Pancreas (tissue), 10 donors: Measurements from ENCODE around the gene SAP25. TPM values are rescaled to one million over a fixed set of nuclear protein-coding genes. Genes with fewer than 3 reads are reported as not detected.

Experiments
- ATAC-seq, 4 donors: fragments of 200-7000 bp; cut with Tn5 transposase; one replicate each; pipeline versions ENCODE4 v1.8.0 to v1.9.1; 2020; ENCODE audit warnings: mild to moderate bottlenecking in 4 of 4, moderate library complexity in 4 of 4
- DNase-seq, 6 donors: peaks; one replicate each; pipeline ENCODE4 v3.0.0-alpha.2; 2020
- FAIRE-seq: peaks from 2 replicates; lab custom pipeline; 2012; peaks lifted over from hg19 to GRCh38; lab: Jason Lieb, UNC
- H3K27ac ChIP-seq, 4 donors: fragments of 200-600 bp; sonication (generic); 1 replicate in 3 of 4; 2 replicates in 1 of 4; pipeline versions ENCODE4 v1.5.0 to v1.8.0; 2020
- H3K27me3 ChIP-seq, 4 donors: fragments of 200-600 bp; one replicate each; pipeline ENCODE4 v1.8.0; 2021
- H3K36me3 ChIP-seq, 3 donors: fragments of 200-600 bp; sonication (generic) in 1 of 3; one replicate each; pipeline versions ENCODE4 v1.5.0 to v1.8.0; 2020 to 2021
- H3K4me1 ChIP-seq, 3 donors: fragments of 200-600 bp; one replicate each; pipeline ENCODE4 v1.8.0; 2021
- H3K4me3 ChIP-seq, 4 donors: fragments of 200-600 bp; sonication (generic) in 2 of 4; one replicate each; pipeline versions ENCODE4 v1.5.0 to v1.8.0; 2020 to 2021
- H3K9me3 ChIP-seq, 4 donors: fragments of 200-600 bp; one replicate each; pipeline ENCODE4 v1.8.0; 2021
- WGBS, 2 donors: extraction: QIAGEN DNeasy Blood & Tissue Kit; methylation state at CpG; one replicate each; pipeline ENCODE4 v1.1.7; 2013; 5-methylcytosine and 5-hydroxymethylcytosine counted together
- intact Hi-C, 3 donors: fragments of 100-400 bp; cut with DNase I; formaldehyde crosslinking; loops; one replicate each; pipeline versions ENCODE4 v1.11.1 to v1.14.2; 2022
- polyA plus RNA-seq, 2 donors: library from polyadenylated mRNA; stranded (reverse); fragments of 200-250 nt; gene quantifications; one replicate each; pipeline ENCODE4 v1.2.3, GENCODE V29; 2013
- total RNA-seq, 6 donors: library from RNA; stranded (reverse); fragmentation: NEBNext Ultra II Directional in 4 of 6; extraction: Animal tissue kit (Norgen Biotek cat#: 25700) in 4 of 6; gene quantifications; one replicate each; pipeline versions ENCODE4 v1.2.1 to v1.2.4, GENCODE V29; 2021 to 2023
- TF ChIP-seq, protein P1 (sequence below), 4 donors: fragments of 200-600 bp; sonication (generic) in 3 of 4; IDR thresholded peaks; one replicate each; pipeline versions ENCODE4 v1.5.0 to v1.8.0; 2021; ENCODE audit warnings: antibody characterized with exemption in 4 of 4
- donor health status: healthy with polysubstance abuse.
- donor health status: DM: no; HTN: no; CAD: no; lungs with moderate emphysema.
- donor health status: DM: no; HTN: no; CAD: no.
- donor health status: control.
- donor health status: control.
- donor health status: Bipolar disorder and iron deficiency.
- donor health status: DM: yes; HTN: yes; CAD: no.
- donor health status: DM: no; HTN: no; CAD: no.
- donor health status: DM: no; HTN: no; CAD: no.
- donor health status: DM: yes; HTN: yes; CAD: no.

The SAP25 gene
- total and polyA plus RNA-seq, 8 donors, result 0.39 to 17.8 (median 2.6) TPM

DNA sequence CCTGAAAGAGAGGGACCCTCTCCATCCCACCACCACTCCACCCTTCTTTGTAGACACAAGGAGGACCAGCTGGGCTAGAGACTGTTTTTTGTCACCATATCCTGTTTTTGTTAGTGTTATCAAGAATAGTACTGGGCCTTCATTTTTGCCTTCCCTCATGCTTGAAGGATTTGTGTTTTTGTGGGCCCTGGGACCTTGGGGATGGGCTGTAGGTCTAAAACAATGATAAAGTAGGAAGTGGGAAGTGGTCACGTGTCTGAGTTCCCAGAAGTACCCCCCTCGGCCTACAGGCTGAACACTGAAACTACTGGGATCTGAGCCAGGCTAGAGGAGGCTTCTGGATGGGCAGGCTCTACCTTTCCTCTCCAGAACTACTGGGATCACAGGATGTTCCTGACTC, 25.8 kb downstream of the SAP25 start:
- FAIRE-seq (no peak), ATAC-seq (peak in 2 of 4 donors; percentile 13 to 17), DNase-seq (peak in 1 of 6 donors; percentile 44)
- H3K4me1 ChIP-seq, result peaks cover 33 to 66% (median 64%) of the 10 kb centered on the region in 3 donors
- intact Hi-C loops, result no loop called here
- no peak overlapping the region for H3K4me3 ChIP-seq
- H3K27me3 ChIP-seq, result no peaks in the 10 kb centered on the region
- TF ChIP-seq, protein P1, sequence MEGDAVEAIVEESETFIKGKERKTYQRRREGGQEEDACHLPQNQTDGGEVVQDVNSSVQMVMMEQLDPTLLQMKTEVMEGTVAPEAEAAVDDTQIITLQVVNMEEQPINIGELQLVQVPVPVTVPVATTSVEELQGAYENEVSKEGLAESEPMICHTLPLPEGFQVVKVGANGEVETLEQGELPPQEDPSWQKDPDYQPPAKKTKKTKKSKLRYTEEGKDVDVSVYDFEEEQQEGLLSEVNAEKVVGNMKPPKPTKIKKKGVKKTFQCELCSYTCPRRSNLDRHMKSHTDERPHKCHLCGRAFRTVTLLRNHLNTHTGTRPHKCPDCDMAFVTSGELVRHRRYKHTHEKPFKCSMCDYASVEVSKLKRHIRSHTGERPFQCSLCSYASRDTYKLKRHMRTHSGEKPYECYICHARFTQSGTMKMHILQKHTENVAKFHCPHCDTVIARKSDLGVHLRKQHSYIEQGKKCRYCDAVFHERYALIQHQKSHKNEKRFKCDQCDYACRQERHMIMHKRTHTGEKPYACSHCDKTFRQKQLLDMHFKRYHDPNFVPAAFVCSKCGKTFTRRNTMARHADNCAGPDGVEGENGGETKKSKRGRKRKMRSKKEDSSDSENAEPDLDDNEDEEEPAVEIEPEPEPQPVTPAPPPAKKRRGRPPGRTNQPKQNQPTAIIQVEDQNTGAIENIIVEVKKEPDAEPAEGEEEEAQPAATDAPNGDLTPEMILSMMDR (IDR thresholded peaks at IDR 0.05), result no peak
- WGBS, 2 donors, result 32 to 40% methylated on average over 2 of the region's 2 CpGs
- H3K27ac ChIP-seq, result peak overlapping the region; percentile 80 to 95 (median 90)
- H3K9me3 ChIP-seq, result no peaks in the 10 kb centered on the region
- peaks cover 0 to 16% (median 2%) of the 10 kb centered on the region in 3 donors for H3K36me3 ChIP-seq

DNA sequence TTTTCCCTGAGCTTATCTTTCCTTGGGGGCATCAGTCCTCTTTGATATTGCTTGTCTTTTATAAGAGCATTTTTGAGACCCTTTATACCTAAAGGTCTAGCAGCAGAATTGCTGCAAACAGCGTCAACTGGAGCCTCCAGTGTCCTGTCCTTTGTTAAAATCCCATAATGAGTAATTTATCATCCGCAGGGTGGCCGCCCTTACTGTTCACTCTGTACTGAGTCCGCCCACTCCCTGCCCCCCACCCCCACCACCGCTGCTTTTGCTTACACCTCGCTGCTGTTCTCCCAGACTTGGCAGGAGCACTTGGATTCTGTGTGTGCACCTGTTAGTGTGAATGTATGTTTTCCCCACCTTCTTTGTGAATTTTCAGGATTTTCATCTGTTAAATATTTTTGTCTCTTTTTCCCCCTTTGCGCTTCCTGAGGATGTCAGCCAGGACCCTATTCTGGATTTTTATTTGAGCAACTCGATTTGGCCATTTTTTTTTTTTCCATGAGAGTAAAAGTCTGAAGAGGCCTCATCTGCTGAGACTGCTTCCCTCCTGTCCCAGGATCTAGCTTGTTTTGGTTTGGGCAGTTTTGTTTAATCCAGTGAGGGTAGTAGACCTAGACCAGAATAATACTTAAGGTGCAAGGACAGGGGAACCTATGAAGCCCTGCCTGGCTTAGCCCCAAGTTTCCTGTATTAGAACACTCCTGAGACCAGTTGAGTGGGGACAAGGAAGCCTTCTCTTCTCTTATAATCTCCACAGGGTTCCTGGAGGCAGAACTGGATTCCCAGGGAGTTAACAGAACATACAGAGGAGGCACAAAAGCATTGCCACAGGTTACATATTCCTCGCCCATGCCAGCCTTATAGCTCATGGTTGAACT, 26.5 kb downstream of the SAP25 start:
- Histone ChIP-seq H3K27me3 (no peaks in the 10 kb centered on the region), H3K9me3 (no peaks in the 10 kb centered on the region), H3K27ac (peak overlapping the region; percentile 80 to 95 (median 90)), H3K36me3 (peaks cover 0 to 9% (median 2%) of the 10 kb centered on the region in 3 donors), H3K4me1 (peaks cover 35 to 66% (median 64%) of the 10 kb centered on the region in 3 donors), H3K4me3 (no peak overlapping the region)
- intact Hi-C loops, result no loop called here
- WGBS, 2 donors, result 32 to 38% methylated on average over 9 of the region's 9 CpGs
- DNase-seq (no peak), ATAC-seq (peak in 3 of 4 donors; percentile 37 to 46 (median 37)), FAIRE-seq (no peak)
- TF ChIP-seq, protein P1 (IDR thresholded peaks at IDR 0.05), result no peak

DNA sequence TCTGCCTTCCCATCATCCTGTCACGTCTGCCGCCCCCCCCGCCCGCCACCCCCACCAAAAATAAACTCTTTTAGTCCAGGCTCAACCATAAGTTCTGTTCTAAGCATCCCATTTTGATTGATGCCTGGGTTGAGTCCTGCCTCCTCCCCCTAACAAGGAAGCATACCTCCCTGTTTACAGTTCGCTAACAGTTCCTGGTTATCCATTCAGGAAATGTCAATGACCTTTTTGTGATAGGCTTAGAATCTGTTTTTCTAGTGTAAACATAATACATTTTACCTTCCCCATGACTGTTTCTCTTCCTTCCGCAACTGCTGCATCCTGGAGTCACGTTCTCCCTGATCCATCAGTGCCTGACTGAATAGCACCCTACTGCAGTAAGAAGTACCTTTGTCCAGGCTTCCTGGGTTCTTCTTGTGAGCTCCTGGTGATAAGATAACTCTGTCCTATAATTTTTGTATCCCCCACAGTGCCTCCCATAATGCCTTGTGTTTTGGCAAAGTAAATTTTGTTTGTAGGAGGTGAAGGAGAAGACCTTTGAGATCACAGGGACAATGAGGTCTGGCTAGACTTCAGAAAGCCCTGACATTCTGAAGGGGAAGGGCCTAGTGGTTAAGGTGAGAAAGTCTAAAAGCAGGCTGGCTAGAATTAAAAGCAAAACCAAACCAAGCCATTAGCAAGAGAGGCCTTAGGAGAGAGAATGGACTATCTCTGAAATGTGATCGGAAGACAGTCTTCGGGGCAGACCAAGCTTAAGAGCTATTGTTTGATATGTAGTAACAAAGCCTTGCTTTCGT, 27.4 kb downstream of the SAP25 start:
- ATAC-seq (peak; percentile 69 to 77 (median 74)), DNase-seq (no peak), FAIRE-seq (no peak)
- H3K27me3 ChIP-seq, result no peaks in the 10 kb centered on the region
- peaks cover 42 to 70% (median 67%) of the 10 kb centered on the region in 3 donors for H3K4me1 ChIP-seq
- peak overlapping the region; percentile 80 to 95 (median 90) for H3K27ac ChIP-seq
- no peak overlapping the region for H3K4me3 ChIP-seq
- no peaks in the 10 kb centered on the region for H3K9me3 ChIP-seq
- intact Hi-C loops, result no loop called here
- peaks cover 0 to 6% (median 2%) of the 10 kb centered on the region in 3 donors for H3K36me3 ChIP-seq
- TF ChIP-seq, protein P1 (IDR thresholded peaks at IDR 0.05), result no peak
- 21 to 26% methylated on average over 10 of the region's 10 CpGs for WGBS, 2 donors

DNA sequence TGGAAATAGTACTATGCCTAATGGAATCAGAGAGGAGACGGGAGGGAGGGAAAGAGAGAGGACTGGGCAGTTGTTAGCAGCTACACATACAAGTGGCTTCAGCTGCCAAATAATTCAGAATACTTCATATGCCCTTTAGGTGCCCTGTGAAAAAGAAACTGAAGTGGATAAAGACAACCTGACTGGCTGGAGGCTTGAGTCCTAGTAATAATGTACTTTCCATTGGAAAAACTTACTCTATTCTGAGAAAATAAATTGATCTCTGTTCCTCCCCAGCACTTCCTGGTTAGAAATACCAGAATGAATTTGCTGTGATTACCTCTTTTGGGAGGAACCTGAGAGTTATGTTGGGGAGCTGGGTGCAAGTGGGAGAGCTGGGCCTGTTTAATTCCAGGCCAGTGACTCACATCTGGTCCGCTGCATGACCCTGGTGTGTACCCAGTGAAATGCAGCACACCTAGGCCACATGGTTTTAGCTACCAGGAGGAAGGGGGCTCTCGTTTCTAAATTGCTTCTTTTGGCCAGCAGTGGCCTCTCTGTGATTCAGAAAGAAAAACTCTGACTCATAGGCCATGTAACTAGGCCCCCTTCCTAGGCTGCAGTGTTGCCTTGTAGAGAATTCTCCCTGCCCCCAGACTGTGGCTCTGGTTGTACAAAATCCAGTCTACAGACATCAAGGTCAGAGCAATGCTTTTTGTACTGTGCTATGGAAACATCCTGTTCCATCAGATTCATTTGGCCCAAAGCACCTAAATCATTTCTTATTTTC, 28.2 kb downstream of the SAP25 start:
- H3K4me1 ChIP-seq, result peaks cover 47 to 78% (median 73%) of the 10 kb centered on the region in 3 donors
- H3K36me3 ChIP-seq, result peaks cover 0 to 3% (median 0%) of the 10 kb centered on the region in 3 donors

More for the DNA sequence above, 28.2 kb downstream of the SAP25 start:
- DNase-seq (peak in 3 of 6 donors; percentile 45 to 72 (median 49)), FAIRE-seq (no peak), ATAC-seq (peak; percentile 64 to 78 (median 67))
- H3K27ac ChIP-seq, result peak overlapping the region; percentile 80 to 95 (median 90)
- TF ChIP-seq, protein P1 (IDR thresholded peaks at IDR 0.05), result no peak
- intact Hi-C loops, result no loop called here
- H3K4me3 ChIP-seq, result no peak overlapping the region
- H3K9me3 ChIP-seq, result no peaks in the 10 kb centered on the region
- no peaks in the 10 kb centered on the region for H3K27me3 ChIP-seq
- 7 to 14% methylated on average over 3 of the region's 3 CpGs for WGBS, 2 donors
